ENCODE measurements around the gene PSD4.

PSD4 gene

DNA sequence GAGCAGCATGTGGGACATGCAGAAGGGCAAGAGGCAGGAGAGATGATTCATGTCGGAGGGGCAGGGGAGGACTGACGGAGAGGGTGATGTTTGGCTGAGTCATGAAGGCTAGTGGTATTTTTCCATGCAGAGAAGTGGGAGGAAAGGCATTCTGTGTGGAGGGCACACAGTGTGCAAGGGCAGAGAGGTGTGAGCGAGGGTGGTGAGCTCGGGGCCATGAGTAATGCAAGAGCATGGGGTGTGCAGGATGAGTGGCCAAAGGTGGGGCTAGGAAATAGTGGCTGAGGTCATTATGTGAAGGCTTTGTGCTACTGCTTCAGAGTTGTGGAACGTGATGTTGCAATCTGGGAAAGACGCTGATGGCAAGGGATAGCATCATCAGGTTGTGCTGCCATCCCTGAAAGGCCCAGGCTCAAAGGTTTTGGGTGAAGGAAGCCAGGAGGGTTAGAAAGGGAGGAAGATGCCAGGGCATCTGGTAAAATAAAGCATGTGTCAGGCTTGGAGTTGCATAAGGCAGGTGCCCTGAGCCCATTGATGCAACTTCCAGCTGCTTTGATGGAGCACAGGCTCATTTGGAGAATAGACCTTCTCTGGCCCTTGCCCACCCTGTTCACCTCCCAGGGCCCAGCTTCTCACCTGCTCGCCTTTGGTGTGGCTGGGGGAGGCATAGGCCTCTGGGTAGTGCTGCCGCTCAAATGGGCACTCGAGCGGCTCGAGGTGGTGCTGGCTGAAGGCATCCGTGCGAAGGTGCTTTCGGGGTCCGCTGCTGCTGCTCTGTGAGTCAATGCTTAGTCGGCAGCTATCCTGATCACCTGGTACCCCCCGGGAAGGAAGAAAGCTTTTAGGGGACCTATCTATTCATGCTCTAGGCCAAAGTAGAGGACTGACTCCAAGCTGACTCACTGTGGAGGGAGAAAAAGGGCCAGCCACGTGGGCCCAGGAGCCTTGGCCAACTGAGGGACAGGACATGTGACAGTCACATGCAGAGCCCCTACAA is 67.4 kb downstream of the PSD4 start:
- peak; percentile 43 for DNase-seq

GRCh38 chr2:113242327-113242726 is 68.6 kb downstream of the PSD4 start:
- DNase-seq, result no peak

DNA sequence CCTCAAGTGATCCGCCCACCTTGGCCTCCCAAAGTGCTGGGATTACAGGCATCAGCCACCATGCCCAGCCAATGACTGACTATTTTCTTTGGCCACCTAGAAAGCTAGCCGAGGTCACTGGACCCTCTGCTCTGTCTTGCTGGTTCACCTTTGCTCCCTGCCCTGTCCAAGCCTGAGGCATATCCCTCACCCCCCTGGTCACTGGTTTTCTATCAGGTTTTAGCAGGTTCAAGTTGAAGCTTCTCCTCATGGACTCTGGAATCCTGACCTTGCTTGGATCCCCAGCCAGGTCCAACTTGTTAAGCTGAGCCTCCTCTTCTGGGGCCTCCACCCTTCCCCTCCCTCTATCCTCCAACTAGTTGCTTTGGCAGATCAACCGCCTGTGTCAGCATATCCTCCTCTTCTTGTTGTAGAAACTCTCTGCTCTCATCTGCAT is 71.5 kb downstream of the PSD4 start:
- DNase-seq, result no peak

GRCh38 chr2:113246606-113247005 is 72.8 kb downstream of the PSD4 start:
- DNase-seq, result no peak

DNA sequence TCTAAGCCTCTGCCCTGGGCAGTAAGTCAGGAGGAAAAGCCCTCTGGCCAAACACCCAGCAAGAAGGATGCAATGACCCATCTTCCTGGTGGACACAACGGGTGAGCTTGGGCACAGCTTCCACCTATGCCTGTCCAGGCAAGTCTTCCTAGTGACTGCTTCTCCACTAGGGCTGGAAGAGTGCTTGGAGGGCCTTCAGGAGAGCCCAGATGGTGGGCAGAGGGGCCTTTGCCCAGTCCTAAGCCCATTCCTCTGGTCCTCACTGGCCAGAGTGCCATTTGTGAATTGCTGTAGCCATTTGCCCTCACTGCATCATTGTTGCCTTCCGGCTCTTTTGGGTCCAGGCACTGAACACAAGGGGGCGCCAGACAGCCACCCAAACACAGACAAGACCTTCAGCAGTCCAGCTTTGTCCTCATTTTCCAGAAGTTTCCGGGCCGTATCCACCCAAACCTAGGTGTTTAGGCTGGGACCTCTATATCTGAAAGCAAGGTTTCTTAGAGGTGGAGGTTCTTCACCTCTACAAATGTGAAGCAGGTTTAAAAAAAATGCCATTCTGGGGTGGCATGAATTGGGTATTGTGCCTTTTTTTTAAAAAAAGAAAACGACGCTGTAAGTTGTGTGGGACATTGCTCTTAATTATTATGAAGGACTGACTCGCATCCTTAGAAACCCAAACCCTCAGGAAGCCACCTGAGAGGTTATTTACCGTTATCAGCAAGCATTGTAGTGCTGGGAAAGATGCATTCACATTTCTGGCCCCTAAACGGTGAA is 75.4 kb downstream of the PSD4 start:
- peak; percentile 85 for DNase-seq

GRCh38 chr2:113251118-113251517 is 77.3 kb downstream of the PSD4 start:
- DNase-seq, result peak; percentile 63

- no peak for DNase-seq
Measured at GRCh38 chr2:113252047-113252590, 78.3 kb downstream of the PSD4 start.

- no peak for DNase-seq
Measured at GRCh38 chr2:113253453-113253852, 79.7 kb downstream of the PSD4 start.

DNA sequence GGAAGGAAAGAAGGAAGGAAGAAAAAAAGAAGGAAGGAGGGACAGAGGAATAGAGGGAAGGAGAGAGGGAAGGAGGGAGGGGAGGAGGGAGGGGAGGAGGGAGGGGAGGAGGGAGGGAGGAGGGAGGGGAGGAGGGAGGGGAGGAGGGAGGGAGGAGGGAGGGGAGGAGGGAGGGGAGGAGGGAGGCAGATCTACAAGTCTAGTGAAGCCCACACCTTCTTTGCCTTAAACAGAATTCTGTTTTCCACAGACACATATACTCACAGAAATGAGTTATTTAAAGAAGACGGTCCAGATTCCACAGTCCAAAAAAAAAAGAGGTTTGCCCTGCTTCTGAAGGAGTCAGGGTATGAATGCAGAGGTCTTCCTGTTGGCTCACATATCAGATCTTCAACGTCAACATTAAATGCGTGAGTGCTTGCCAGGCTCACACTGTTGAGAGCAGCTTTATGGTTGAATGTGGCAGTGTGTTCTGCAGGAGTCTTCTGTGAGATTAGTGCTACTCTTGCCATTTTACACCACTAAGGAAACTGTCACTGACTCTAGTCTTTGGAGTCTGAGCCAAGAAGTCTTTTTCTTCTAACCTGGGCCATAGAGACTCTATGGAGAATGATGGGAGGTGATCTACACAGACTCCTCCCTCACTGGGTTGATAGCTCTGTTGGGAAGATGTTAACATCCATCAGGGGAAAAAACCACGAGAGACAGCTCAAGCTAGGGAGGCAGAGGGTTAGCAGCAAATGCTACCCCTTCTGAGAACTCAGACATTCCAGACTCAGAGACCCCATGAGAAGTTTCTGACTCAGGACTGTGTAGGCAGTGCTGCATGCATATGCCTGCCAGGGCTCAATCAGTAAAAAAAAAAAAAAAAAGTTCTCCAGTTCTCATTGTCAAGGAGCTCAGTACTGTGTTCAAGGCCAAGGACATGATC is 81.6 kb downstream of the PSD4 start:
- no peak for DNase-seq

DNA sequence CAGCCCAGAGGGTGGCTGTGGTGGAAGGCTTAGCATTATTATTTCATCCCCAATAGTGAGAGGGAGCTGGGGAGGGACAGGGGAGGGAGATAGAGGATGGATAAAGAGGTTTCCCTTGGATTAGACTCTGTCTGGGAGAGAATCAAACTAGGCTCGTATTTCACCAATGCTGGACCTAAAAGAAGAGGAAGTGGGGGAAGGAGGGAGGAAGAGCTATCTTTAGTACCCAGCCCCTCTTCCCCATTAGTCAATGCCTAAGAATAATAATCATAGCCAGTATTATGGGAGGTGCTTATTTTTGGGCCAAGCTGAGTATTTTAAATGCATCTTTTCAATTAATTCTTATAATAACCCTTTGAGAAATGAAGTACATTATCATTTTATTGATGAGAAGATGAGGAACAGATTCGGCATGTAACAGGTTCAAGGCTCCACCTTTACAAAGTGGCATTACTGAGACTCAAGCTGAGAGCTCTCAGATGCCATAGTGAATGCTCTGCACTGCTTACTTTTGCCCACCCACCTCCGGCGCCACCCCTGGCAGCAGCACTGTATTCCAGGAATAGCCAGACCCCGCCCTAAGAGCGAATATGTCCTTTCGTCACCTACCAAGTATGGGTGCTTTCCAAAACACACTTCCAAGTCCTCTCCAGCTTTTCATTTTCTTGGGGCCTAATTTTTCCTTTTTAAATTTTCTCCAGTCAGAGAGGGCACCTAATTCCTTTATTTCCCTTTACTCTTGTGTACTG is 83.9 kb downstream of the PSD4 start:
- DNase-seq, result no peak

- no peak for DNase-seq
Measured at GRCh38 chr2:113258471-113259147, 84.8 kb downstream of the PSD4 start.

All from activated CD4-positive, alpha-beta T cell treated with anti-CD3 and anti-CD28 coated beads, Interleukin-2, Interleukin-6, amounts not matched to agents 100 ng/mL and 50 ng/mL, durations not matched to agents 16 hours and 8 hours (primary cell).